HG03460 (cell line): ENCODE results near the gene BHLHA15.

Experiments
- ATAC-seq: cut with Tn5 transposase; IDR thresholded peaks from one replicate; pipeline ENCODE4 v1.9.1; 2021; ENCODE audit not compliant: unreplicated experiment

Gene BHLHA15

GRCh38 chr7:98223351-98223897 is 12.2 kb downstream of the BHLHA15 start:
- no peak for ATAC-seq

GRCh38 chr7:98223898-98224700 is 12.9 kb downstream of the BHLHA15 start:
- ATAC-seq, result no peak

- no peak for ATAC-seq
These were observed 13.5 kb downstream of the BHLHA15 start for GRCh38 chr7:98224701-98225181.

DNA sequence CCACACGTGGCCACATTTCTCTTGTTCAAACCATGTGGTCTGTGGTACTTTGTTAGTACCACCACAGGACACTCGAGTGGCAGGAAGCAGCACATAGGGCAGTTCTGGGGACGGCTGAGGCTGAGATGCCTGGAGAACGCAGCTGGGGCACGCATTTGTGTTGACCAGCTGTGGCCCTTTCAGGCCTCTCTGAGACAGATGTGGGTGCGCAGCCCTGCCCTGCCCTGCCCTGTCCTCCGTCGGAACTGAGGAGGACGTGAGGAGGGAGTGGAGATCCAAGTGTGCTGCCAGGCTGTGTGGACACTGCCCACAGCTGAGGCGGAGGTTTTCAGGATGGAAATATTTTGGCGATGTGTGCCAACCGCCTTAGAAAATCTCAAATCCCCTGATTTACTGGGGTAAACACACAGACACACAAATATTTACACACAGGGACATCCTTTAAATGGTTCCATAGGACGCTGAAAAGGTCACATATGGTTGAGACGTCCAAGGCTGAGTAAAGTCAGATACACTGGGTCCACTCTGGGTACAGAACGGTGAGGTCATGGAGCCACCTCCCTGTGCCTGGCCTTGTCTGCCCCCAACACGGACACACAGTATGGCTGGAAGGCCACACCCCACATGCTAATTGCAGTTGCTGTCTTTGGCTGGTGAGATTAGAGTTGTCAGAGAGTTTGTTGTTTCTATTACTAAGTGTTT is 14.8 kb downstream of the BHLHA15 start:
- no peak for ATAC-seq

GRCh38 chr7:98227939-98228338 is 16.7 kb downstream of the BHLHA15 start:
- no peak for ATAC-seq

GRCh38 chr7:98228801-98229200 is 17.6 kb downstream of the BHLHA15 start:
- ATAC-seq, result no peak

GRCh38 chr7:98229441-98229840 is 18.2 kb downstream of the BHLHA15 start:
- no peak for ATAC-seq

DNA sequence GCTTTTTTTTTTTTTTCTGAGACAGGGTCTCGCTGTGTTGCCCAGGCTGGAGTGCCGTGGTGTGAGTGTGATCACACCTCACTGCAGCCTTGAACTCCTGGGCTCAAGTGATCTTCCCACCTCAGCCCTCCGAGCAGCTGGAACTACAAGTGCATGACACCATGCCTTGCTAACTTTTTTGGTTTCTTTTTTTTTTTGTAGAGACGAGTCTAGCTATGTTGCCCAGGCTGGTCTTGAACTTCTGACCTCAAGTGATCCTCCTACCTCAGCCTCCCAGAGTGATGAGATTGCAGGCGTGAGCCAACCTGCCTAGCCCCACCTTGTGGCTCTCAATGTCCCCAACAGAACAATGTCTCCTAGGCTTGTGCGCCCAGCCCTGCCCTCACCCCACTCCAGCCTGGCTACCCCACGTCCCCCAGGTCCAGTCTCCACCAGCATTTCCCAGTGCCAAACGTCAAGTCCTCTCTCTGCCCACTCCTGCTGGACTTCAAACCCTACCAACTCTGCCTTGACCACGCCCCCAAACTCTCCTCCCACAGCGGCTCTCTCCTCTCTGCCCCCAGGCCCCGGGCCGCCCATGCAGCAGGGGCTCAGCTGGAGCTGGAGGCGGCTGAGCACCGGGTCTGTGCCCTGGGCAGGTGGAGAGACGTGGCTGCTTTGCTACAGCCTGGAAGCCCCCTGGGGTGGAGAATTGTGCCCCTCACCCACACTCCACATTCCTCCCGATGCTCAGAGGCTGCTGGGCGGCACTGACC is 18.9 kb downstream of the BHLHA15 start:
- no peak for ATAC-seq

- no peak for ATAC-seq
These were observed 19.7 kb downstream of the BHLHA15 start for GRCh38 chr7:98230746-98231471.

DNA sequence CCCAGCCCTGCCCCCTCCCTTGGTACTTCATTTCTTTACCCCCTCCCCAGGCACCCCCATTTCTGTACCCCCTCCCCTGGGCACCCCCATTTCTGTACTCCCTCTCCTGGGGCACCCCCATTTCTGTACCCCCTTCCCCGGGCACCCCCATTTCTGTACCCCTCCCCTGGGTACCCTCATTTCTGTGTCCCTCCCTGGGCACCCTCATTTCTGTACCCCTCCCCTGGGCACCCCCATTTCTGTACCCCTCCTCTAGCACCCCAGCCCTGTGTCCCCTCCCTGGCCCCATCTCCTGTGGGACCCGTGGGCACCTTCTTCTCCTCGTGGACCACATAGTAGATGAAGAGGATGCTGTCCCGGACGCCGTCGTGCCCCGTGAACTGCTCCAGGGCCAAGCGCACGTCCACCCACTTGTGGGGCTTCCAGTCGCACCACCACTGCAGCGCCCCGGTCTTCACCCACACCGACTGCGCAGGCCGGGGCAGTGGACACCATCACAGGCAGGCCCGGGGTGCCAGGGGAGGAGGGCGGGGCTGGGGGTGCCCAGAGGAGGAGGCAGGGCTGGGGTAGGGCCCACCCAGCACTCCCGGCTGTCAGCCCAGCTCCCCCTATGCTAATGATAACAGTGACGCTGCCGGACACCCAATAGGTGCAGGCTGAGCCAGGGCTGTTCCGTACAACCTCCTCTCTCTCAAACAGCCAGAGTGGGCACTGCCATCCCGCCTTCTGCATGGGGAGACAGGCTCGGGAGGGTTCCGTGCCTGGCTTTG is 20.4 kb downstream of the BHLHA15 start:
- ATAC-seq, result no peak

DNA sequence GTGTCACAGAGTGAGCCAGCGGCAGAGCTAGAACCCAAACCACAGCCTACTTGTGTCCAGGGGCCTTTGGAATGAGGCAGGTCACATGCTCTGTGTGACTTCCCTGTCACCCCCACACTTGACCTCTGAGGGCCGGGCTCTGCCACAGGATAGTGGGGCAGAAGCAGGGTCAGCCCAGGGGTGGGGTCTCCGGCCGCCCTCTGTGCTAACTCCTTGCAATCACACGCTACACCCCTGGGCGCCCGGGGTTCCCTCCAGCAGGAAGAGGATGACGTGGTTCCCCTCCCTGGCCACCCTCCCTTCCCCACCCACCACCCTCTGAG is 21.0 kb downstream of the BHLHA15 start:
- no peak for ATAC-seq

DNA sequence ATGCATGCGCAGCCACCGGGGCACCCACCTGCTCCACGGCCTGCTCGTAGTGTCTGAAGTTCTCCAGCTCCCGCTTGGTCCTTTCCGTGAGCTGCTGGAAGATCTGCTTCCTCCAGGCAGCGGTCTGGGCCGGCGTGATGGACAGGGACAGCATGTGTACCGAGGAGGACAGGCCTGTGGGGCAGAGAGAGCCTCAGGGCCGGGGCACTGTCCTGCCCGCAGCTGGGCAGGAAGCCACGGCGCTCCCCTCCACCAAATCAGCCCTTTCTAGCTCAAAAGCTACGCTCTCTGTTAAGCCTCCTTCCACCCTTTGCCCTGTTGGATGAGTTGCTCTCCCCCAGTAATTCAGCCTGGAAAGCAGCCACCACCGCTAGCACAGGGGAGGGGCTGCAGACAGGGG is 21.6 kb downstream of the BHLHA15 start:
- no peak for ATAC-seq

GRCh38 chr7:98233219-98234070 is 22.2 kb downstream of the BHLHA15 start:
- ATAC-seq, result no peak

DNA sequence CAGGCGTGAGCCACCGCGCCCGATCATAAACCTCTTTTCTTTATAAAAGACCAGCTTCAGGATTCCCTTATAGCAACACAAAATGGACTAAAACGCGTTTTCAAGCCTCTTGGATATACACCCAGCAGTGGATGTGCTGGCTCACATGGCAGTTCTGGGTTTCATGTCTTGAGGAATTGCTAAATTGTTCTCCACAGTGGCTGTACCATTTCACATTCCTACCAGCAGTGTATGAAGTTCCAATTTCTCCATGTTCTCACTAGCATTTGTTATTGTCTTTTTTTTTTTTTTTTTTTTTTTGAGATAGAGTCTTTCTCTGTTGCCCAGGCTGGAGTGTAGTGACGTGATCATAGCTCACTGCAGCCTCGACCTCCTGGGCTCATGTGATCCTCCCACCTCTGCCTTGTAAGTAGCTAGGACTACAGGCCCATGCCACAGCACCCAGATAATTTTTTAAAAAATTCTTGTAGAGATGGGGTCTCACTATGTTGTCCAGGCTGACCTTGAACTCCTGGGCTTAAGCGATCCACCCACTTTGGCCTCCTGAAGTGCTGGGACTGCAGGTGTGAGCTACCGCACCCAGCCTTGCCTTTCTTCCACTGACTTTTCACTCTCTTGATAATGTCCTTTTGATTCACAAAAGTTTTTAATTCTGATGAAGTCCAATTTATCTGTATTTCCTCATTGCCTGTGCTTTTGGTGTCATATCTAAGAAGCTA is 23.3 kb downstream of the BHLHA15 start:
- ATAC-seq, result no peak

DNA sequence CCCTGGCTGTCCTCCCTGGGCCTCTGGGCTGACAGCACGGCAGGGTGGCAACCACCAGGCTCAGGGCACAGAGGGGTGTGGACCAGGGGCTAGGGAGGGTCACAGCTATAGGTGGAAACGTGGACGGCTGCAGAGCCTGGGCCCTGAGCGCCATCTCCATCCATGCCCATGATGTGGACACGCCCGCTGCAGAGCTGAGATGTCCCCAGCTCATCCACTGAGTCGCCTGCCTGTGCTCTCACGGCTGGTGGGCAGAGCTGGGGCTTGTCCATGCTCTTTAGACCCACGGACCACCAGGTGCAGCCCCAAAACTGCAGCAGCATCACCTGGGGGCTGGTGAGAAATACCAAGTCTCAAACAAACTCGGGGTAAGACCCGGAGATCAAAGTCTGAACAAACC is 24.7 kb downstream of the BHLHA15 start:
- no peak for ATAC-seq

GRCh38 chr7:98236355-98237185 is 25.3 kb downstream of the BHLHA15 start:
- no peak for ATAC-seq

DNA sequence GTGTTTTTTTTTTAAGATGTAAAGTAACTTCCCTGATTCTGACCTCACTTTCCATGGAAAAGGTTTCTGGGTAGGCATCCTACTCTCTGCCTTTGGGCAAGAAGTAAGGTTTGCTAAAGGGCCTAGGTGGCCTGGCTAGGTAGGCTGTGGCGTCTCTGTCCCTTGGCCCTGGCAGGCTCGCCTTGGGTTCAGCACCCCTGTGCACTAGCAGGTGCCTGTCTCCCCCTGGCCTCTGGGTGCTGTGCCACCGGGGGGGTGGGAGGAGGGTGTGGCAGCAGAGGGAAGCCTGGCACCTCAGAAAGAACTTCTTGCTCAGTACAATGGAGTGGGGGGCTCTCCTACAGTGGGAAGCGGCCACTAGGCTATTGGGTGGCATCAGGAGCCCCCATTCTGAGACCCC is 26.8 kb downstream of the BHLHA15 start:
- ATAC-seq, result no peak

DNA sequence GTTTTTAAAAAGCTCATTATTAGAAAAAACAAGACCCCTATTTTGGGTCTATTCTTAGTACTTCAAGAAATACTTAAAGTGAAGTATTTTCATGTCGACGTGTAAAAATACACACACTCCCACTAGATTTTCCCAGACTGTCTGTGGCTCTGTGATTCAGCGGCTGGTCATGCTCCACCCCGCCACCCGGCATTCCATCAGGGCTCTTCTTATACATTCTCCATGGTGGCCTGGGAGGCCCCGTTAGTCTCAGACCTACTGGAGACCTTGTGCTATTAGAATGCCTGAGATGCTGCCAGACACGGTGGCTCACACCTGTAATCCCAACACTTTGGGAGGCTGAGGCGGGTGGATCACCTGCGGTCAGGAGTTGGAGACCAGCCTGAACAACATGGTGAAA is 27.7 kb downstream of the BHLHA15 start:
- no peak for ATAC-seq
